Eye (tissue), 1 donor: ENCODE data around the gene DUSP23.

Experiments used
- DNase-seq: peaks from one replicate; pipeline ENCODE4 v3.0.0-alpha.2; 2015

Gene DUSP23

GRCh38 chr1:159829273-159829634 is 48.5 kb downstream of the DUSP23 start:
- peak; percentile 62 for DNase-seq

GRCh38 chr1:159829822-159830465 is 49.2 kb downstream of the DUSP23 start:
- no peak for DNase-seq

- no peak for DNase-seq
Observed at GRCh38 chr1:159830722-159831121, 50.0 kb downstream of the DUSP23 start.

- peak; percentile 59 for DNase-seq
Observed at GRCh38 chr1:159831412-159832141, 50.8 kb downstream of the DUSP23 start.
